Stimulated activated CD4-positive, alpha-beta T cell treated with anti-CD3 and anti-CD28 coated beads, Interleukin-2, amount 100 ng/mL, for 4 hours (primary cell): Measurements from ENCODE around the gene KLHDC10.
"Not testable (repeated sequence)": the region's sequence is repeated elsewhere in the genome, so short reads cannot be mapped to it uniquely, and the experiment has no call there.

ENCODE experiments used
- DNase-seq: peaks from one replicate; pipeline ENCODE4 v3.0.0-alpha.2; 2020; ENCODE audit warnings: low read depth

KLHDC10 gene

DNA sequence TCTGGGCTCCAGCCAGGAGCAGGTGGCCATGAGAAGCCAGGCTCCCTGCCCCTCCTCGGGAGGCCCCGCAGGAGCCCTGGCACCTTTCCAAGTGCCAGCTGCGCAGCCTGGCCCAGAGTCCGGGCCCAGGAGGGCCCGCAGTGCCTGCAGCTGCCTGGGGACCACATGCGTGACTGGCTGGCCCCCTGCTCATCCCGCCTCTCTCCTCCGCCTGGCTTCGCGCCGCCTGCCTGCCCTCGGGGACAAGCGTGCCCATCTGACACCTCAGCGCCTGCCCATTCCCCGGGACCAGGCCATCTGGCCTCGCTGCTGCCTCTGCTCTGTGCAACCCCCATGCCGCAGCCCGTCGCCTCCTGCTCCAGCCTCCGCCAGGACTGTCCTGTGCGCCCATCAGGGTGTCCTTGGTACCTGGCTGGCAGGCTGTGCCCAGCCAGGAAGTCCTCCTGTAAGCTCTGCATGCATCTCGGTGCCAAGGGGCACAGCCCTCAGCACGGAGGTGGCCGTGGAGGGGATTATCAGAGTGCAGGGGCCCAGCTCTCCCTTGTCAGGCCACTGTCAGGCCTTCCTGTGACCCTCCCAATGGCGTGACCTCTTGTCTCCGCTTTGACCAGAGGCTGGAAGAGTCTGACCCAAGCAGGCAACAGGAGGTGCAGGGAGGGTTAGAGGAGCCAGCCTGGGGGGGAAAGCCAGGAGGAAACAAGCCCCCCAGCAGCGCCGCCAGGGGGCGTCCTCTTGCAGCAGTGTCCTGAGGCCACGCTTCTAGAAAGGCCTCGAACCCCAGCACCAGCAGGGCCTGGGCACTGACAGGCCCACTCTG, 84.4 kb downstream of the KLHDC10 start:
- no peak for DNase-seq

DNA sequence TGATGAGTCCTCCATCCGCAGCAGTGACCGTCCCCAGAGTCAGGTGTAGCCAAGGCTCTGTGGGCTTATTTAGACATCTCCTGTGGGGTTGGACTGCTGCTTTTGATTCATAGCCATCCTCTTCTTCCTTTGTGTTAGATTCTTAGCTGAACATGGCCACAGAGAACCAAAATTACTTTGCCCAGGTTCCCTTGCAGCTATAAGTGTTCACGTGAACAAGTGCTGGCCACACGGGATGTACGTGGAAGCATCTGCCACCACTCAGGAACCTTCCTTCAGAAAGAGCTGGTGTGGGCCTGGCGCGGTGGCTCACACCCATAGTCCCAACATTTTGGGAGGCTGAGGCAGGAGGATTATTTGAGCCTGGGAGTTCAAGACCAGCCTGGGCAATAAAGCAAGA, 85.8 kb downstream of the KLHDC10 start:
- no peak for DNase-seq

DNA sequence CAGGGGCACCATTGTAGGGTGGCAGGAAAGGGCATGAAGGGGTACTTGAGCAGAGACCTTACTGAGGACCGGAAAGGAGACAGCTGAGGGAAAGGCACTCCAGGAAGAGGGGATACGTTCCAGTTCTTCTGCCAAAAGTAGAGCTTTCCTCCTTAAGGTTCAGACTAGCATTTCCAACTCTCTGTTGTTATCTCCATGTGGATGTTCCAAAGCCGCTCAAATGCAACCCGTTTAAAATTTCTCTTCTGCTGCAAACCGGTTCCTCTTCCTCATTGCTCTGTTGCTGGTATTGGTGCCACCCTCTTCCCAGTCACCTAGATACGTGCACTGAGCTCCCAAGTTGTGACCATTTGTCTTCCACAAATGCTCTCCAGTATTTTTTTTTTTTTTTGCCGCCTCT, 87.4 kb downstream of the KLHDC10 start:
- no peak for DNase-seq

DNA sequence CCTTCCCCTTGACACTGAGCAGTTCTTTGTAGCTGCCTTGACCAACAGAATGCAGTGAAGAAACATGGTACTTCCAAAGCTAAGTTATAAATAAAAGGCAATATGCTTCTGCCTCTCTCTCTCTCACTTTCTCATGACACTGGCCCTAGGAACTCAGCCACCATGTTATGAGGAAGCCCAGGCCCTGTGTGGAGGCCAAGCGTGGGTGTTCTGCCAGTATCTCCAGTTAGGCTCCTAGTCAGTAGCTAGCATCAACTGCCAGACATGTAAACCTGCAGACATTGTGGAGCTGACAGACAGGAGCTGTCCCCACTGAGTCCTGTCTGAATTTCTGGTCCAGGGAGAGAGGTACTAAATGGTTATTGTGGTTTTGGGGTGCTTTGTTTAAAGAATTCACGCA, 89.7 kb downstream of the KLHDC10 start:
- DNase-seq: no peak

DNA sequence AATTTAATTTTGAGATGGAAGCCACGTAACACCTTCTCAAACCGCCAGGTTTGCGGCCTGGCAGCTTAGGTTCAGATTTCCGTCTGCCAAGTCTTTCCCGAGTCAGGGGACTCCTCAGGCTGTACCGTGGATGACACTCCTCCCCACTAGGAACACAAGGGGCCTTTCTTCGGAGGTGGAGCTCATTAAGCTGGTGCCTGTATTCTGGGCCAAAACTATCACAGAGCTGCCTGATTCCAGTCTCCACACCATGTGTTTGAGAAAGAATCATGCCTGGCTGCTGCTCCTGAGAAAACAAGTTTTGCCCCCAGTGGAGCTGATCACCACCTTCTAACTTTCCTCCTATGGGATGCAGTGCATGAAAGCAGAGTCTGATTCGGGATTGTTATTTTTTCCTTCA, 90.1 kb downstream of the KLHDC10 start:
- no peak for DNase-seq

DNA sequence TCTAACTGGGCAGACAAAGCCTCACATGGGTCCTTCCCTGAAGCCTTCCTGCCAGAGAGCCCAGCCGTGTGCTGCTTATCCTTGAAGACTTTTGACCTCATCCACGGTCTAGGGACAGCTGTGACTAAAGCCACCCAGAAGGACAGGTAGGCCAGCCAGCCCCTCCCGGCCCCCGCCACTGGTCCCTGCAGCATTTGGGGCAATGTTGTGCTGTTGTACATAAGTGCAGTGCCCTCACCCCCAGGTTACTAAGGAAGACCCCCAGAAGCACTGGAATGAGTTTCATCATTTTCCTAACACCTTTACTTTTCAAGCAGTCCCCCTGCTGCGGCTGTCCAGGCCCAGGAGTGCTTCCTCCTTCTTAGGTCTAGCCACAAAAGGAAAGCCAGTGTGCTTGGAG, 91.9 kb downstream of the KLHDC10 start:
- no peak for DNase-seq

DNA sequence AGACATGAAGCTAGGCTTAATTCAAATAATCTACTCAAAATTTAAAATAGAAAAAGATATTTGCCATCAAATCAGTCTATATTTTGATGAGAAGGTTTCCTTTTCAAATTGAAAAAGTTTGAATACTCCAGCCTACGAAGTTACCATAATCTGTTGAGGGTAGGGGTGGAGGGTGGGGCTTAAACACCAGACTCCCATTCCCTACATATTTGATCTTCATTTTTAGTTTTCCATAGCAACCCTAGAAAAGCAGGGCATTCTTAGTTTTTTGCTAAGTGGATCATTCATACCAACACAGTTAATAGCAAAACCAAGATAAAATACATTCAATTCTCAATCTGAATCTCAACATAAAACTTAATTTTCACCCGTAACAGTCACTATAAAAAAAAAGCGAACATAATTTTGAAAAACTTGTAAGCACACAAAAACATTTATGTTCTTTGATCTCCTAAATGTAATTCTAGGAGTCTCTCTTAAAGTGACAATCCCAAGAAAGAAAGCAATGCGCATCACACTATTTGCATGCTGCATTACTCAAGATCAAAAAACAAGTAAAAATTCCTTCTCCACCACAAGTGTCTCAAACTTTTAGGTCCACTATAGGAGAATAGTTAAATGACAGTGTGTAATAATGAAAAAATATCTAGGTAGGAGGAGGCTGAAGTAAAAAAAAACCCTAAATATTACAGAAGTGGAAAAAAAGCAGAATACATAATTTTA, 104.1 kb downstream of the KLHDC10 start:
- no peak for DNase-seq

DNA sequence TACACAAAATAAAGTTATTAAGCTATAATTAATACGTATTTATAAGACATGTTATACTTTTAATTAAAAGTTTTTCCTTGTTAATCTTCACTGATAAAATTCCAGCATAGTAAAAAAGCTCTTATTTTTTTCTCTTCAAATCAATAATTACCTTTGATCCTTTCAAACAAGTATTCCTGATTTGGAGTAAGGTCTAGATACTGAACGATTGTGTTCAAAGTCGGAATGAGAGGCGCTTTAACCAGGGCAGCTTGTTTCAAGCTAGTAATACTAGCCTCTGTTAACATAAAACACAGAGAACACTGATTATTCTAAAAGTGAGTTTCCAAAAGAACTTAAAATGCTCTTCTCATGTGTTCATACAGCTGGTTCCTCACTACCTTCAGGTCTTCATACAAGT, 107.9 kb downstream of the KLHDC10 start:
- DNase-seq: no peak

DNA sequence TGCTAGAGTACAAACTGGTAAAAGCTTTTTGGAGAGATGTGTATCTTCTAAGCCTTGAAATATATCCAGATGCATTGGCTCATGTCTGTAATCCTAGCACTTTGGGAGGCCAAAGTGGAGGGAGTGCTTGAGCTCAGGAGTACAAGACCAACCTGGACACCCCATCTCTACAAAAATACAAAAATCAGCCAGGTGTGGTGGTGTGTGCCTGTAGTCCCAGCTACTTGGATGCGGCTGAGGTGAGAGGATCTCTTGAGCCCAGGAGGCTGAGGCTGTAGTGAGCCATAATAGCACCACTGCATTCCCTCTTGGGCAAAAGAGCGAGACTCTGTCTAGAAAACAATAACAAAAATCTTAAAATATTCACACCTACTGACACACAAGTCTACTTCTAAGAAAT, 109.3 kb downstream of the KLHDC10 start:
- no peak for DNase-seq

DNA sequence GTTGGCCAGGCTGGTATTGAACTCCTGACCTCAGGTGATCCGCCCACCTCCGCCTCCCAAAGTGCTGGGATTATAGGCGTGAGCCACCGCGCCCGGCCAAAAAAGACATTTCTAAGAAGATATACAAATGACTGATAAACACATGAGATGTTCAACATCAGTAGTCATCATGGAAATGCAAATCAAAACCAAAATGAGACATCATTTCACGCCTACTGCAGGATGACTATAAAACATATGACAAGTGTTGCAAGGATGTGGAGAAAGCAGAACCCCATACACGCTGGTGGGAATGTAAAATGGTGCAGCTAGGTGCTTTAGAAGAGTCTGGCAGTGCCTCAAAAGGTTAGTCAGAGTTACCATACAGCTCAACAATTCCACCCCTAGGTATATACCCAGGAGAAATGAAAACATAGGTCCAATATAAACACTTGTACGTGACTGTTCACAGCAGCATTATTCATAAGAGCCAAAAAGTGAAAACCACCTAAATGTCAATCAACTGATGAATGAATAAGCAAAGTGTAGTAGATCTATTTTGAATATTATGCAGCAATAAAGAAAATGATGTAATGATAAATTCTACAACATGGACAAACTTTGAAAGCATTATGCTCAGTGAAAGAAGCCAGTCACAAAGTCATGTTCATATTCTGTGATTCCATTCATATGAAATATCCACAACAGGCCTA, 110.4 kb downstream of the KLHDC10 start:
- no peak for DNase-seq

DNA sequence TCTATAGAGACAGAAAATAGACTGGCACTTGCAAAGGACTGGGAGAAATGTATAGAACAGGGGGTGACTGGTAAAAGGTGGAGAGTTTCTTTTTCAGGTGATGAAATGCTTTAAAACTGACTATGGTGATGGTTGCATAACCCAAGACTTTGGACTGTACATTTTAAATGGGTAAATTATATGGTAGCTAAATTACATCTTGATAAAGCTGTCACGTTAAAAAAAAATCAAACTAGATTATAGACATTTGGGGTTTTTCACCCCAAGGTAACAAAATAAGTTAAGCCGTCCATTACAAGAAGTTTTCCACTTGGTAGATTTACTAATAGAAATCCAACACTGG, 110.9 kb downstream of the KLHDC10 start:
- DNase-seq: no peak

DNA sequence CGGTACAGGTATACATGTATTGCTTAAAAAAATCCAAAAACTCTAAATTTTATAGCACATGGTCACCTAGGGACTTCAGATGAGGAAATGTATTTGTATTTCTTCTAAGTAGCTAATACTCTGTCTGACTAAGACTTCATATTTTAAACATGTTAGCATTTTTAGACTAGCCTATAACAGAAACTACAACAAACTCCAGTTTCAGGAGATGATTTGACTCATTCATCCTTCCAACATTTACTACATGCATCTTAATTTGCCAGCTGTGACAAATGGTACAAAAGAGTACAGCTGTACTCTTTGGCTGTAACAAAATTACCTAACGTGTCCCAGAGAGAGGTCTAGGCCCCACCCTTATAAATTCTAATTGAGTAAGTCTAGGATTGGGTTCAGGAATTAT, 112.7 kb downstream of the KLHDC10 start:
- DNase-seq: no peak

DNA sequence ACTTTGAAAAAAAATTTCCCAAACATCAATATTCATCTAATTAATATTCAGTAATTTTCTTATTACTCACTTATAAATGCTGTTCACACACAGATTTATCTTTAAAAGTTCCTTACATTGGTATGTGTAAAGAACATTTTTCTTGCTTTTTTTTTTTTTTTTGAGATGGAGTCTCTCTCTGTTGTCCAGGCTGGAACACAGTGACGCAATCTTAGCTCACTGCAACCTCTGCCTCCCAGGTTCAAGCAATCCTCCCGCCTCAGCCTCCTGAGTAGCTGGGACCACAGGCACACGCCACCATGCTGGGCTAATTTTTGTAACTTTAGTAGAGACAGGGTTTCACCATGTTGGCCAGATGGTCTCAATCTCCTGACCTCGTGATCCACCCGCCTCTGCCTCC, 114.0 kb downstream of the KLHDC10 start:
- not testable (repeated sequence) for DNase-seq
